HepG2 (cell line): ENCODE data around the gene LNPK. TPM values are rescaled to one million over a fixed set of nuclear protein-coding genes. Genes with fewer than 3 reads are reported as not detected.
A peak's percentile ranks its signal among the peaks of the same experiment; 100 is the strongest.

ENCODE experiments used
- ATAC-seq: fragments of 200-7000 bp; cut with Tn5 transposase; 3 replicates; pipeline ENCODE4 v1.9.1; 2020; ENCODE audit warnings: mild to moderate bottlenecking, moderate library complexity
- BruUV-seq: library from RNA; stranded (reverse); fragments of 400-500 nt; replicated peaks from 2 replicates; lab custom pipeline; 2021; lab: Mats Ljungman, UMichigan
- CTCF ChIA-PET: fragments of 300-600 bp; formaldehyde crosslinking; extraction: SDS; loops from one replicate; lab custom pipeline; 2021; ENCODE audit warnings: low total read pairs, inconsistent platforms, low intra/inter-chr PET ratio; lab: Yijun Ruan, JAX
- POLR2A ChIA-PET: fragments of 350-600 bp; sonication (Branson Sonifier 250); formaldehyde crosslinking; loops from one replicate; lab custom pipeline; 2020; ENCODE audit warnings: antibody characterized with exemption, inconsistent platforms; lab: Yijun Ruan, JAX
- DNase-seq: peaks from one replicate; pipeline ENCODE4 v3.0.0-alpha.2; 2015; ENCODE audit warnings: low spot score
- FAIRE-seq: peaks from 3 replicates; lab custom pipeline; 2011; peaks lifted over from hg19 to GRCh38; lab: Jason Lieb, UNC
- H2AFZ ChIP-seq: one replicate; pipeline ENCODE4 v1.6.1; 2011; ENCODE audit warnings: low read length, inconsistent platforms
- H3K27ac ChIP-seq: fragments of 300-600 bp; 3 replicates; pipeline ENCODE4 v1.8.0; 2011; ENCODE audit warnings: mixed run types, mild to moderate bottlenecking, mixed read lengths, low read length, inconsistent platforms; ENCODE audit not compliant: insufficient read depth; ENCODE audit errors: extremely low read length
- H3K27me3 ChIP-seq, 2 experiments: fragments of 200-600 bp in 1 of 2; 2 replicates in 1 of 2; 3 replicates in 1 of 2; pipeline versions ENCODE4 v1.6.0 to v1.8.0; 2011; ENCODE audit warnings: low read length in 2 of 2, mild to moderate bottlenecking in 2 of 2, moderate library complexity in 2 of 2, inconsistent platforms in 1 of 2; ENCODE audit not compliant: insufficient read depth in 2 of 2, control insufficient read depth in 1 of 2
- H3K36me3 ChIP-seq, 2 experiments: fragments of 200-600 bp in 1 of 2; replicated peaks in 1 of 2; 2 replicates in 1 of 2; 3 replicates in 1 of 2; pipeline versions ENCODE4 v1.5.1 to v1.8.0; 2011; ENCODE audit warnings: low read length in 2 of 2, inconsistent platforms in 1 of 2; ENCODE audit not compliant: insufficient read depth in 2 of 2, control insufficient read depth in 1 of 2
- H3K4me1 ChIP-seq: 2 replicates; pipeline ENCODE4 v1.5.1; 2012; ENCODE audit warnings: low read length, inconsistent platforms; ENCODE audit not compliant: insufficient read depth
- H3K4me2 ChIP-seq: 2 replicates; pipeline ENCODE4 v1.6.0; 2011; ENCODE audit warnings: low read depth, low read length, inconsistent platforms
- H3K4me3 ChIP-seq, 3 experiments: fragments of 200-600 bp in 1 of 3; sonication (generic), shearing (Covaris generic) in 1 of 3; replicated peaks in 1 of 3; 2 replicates each; pipeline ENCODE4 v1.5.1; 2011 to 2016; ENCODE audit warnings: low read length in 3 of 3, inconsistent platforms in 2 of 3, low read depth in 2 of 3, mild to moderate bottlenecking in 2 of 3, control low read depth in 1 of 3, mixed read lengths in 1 of 3; ENCODE audit not compliant: insufficient read depth in 1 of 3
- H3K79me2 ChIP-seq: one replicate; pipeline ENCODE4 v1.6.1; 2011; ENCODE audit warnings: low read length, inconsistent platforms; ENCODE audit not compliant: insufficient read depth
- H3K9ac ChIP-seq: 2 replicates; pipeline ENCODE4 v1.6.0; 2011; ENCODE audit warnings: mild to moderate bottlenecking, low read depth, low read length, inconsistent platforms; ENCODE audit not compliant: insufficient read depth
- H3K9me3 ChIP-seq: 2 replicates; pipeline ENCODE4 v1.5.1; 2012; ENCODE audit warnings: mild to moderate bottlenecking, low read length
- H4K20me1 ChIP-seq: 2 replicates; pipeline ENCODE4 v1.6.0; 2011; ENCODE audit warnings: inconsistent platforms, mild to moderate bottlenecking, low read length, moderate library complexity; ENCODE audit not compliant: insufficient read depth
- EED ChIP-seq: sonication (generic); formaldehyde crosslinking; IDR thresholded peaks from 2 replicates; pipeline ENCODE4 v1.5.0; 2020; ENCODE audit warnings: mild to moderate bottlenecking, missing genetic modification reagents
- FLYWCH1 ChIP-seq: sonication (generic); formaldehyde crosslinking; IDR thresholded peaks from 2 replicates; pipeline ENCODE4 v1.8.1; 2023; ENCODE audit warnings: mild to moderate bottlenecking, missing genetic modification reagents
- HOXA5 ChIP-seq: sonication (generic); formaldehyde crosslinking; IDR thresholded peaks from 2 replicates; pipeline ENCODE4 v1.4.0; 2020; ENCODE audit warnings: missing genetic modification reagents
- KIAA2018 ChIP-seq: sonication (generic); formaldehyde crosslinking; IDR thresholded peaks from 2 replicates; pipeline ENCODE4 v1.5.0; 2020; ENCODE audit warnings: mild to moderate bottlenecking, missing genetic modification reagents, borderline replicate concordance
- KLF9 ChIP-seq: IDR thresholded peaks from 2 replicates; pipeline ENCODE4 v1.6.1; 2016; ENCODE audit warnings: low read depth
- KMT2B ChIP-seq: IDR thresholded peaks from 2 replicates; pipeline ENCODE4 v1.6.1; 2016; ENCODE audit warnings: missing genetic modification reagents, missing compliant biosample characterization
- TP53 ChIP-seq: sonication (generic); formaldehyde crosslinking; conservative IDR thresholded peaks from 2 replicates; pipeline ENCODE4 v1.4.0; 2020; ENCODE audit warnings: missing genetic modification reagents
- TSC22D2 ChIP-seq: sonication (generic); formaldehyde crosslinking; IDR thresholded peaks from 2 replicates; pipeline ENCODE4 v1.5.1; 2020; ENCODE audit warnings: missing genetic modification reagents, mild to moderate bottlenecking, borderline replicate concordance
- ZFP36 ChIP-seq: fragments of 150-350 bp; IDR thresholded peaks from 2 replicates; pipeline ENCODE4 v1.6.1; 2018; ENCODE audit warnings: borderline replicate concordance, low read length, low read depth; ENCODE audit not compliant: partially characterized antibody
- ZHX1 ChIP-seq: sonication (generic); formaldehyde crosslinking; IDR thresholded peaks from 2 replicates; pipeline ENCODE4 v1.8.1; 2022; ENCODE audit warnings: low read depth, mild to moderate bottlenecking, missing genetic modification reagents
- ZNF136 ChIP-seq: sonication (generic); formaldehyde crosslinking; IDR thresholded peaks from 2 replicates; pipeline ENCODE4 v1.8.1; 2022; ENCODE audit warnings: low read depth, mild to moderate bottlenecking, moderate library complexity, missing genetic modification reagents
- ZNF20 ChIP-seq: sonication (generic); formaldehyde crosslinking; IDR thresholded peaks from 2 replicates; pipeline ENCODE4 v1.4.0; 2020; ENCODE audit warnings: mild to moderate bottlenecking, moderate library complexity, missing genetic modification reagents
- ZNF3 ChIP-seq: IDR thresholded peaks from 2 replicates; pipeline ENCODE4 v1.7.0; 2017; ENCODE audit warnings: inconsistent platforms
- ZNF563 ChIP-seq: sonication (generic); formaldehyde crosslinking; IDR thresholded peaks from 2 replicates; pipeline ENCODE4 v1.8.0; 2022; ENCODE audit warnings: mild to moderate bottlenecking, moderate library complexity, missing genetic modification reagents
- WGBS: methylation state at CpG from one replicate; pipeline ENCODE4 v1.1.6; 2017; ENCODE audit warnings: low lambda C conversion rate; 5-methylcytosine and 5-hydroxymethylcytosine counted together
- in situ Hi-C: cut with HindIII; loops from 2 replicates; pipeline ENCODE4 v1.10.0; 2017; ENCODE audit warnings: low pct_unique_long_range_greater_than_20kb; ENCODE audit not compliant: extremely low pct_ligation_motif_present
- intact Hi-C: fragments of 100-400 bp; cut with micrococcal nuclease; formaldehyde crosslinking; loops from one replicate; pipeline ENCODE4 v1.10.0; 2022; ENCODE audit not compliant: unreplicated experiment
- polyA plus RNA-seq, 8 experiments: library from polyadenylated mRNA; depleted of rRNA in 3 of 8; stranded (reverse) in 7 of 8; unstranded in 1 of 8; fragments of >200 nt; fragmentation: Illumina TruSeq in 4 of 8; extraction: Trizol in 4 of 8; gene quantifications; 2 replicates each; pipeline versions ENCODE4 v1.2.1 to v1.2.3, GENCODE V29; 2011 to 2016; ENCODE audit warnings: low read depth in 4 of 8, missing spikeins in 1 of 8, mixed read lengths in 1 of 8; ENCODE audit not compliant: insufficient read depth in 1 of 8
- total RNA-seq, 5 experiments: library from RNA; depleted of rRNA; stranded (reverse); fragments of >200 nt; fragmentation: Illumina TruSeq; extraction: Trizol; gene quantifications; 2 replicates each; pipeline ENCODE4 v1.2.3, GENCODE V29; 2016; ENCODE audit warnings: low read depth in 1 of 5

Gene LNPK
- total and polyA plus RNA-seq, 2 of the 13 experiments (the other 11 are each of a cell fraction or from before 2014, with no cell fraction given): 25.4 to 26.1 TPM

GRCh38 chr2:176020400-176020799 is 18.3 kb upstream of the LNPK start:
- 6% methylated on average over 6 of the region's 6 CpGs for WGBS
- no peak for DNase-seq
- H3K4me3 ChIP-seq: no peak overlapping the region
- 0 out of 2 replicates have a peak, but pooled peaks cover 5% of the 10 kb centered on the region for H3K4me1 ChIP-seq
- H4K20me1 ChIP-seq: no peaks in the 10 kb centered on the region
- ChIA-PET POLR2A (no interaction called here), CTCF (no interaction called here)
- BruUV-seq: no TSS peak
- no peak for FAIRE-seq
- H3K79me2 ChIP-seq: no peaks in the 10 kb centered on the region
- no peaks in the 10 kb centered on the region for H3K36me3 ChIP-seq
- no peak overlapping the region; the same call in 1 of the 2 replicates for H3K4me2 ChIP-seq
- no peaks in the 10 kb centered on the region for H3K9me3 ChIP-seq
- peak; percentile 43; the same call in 2 of the 3 replicates for ATAC-seq
- in situ Hi-C loops (no loop called here), intact Hi-C loops (no loop called here)
- H3K9ac ChIP-seq: no peak overlapping the region
- no peak overlapping the region for H3K27ac ChIP-seq
- peaks cover 0 to 16% of the 10 kb centered on the region in 2 experiments; a peak in 4 of 5 replicates for H3K27me3 ChIP-seq
- H2AFZ ChIP-seq: peak overlapping the region; percentile 22
- TF ChIP-seq TSC22D2 (CRISPR knock-in tag) (no peak), FLYWCH1 (CRISPR knock-in tag) (no peak), KIAA2018 (CRISPR knock-in tag) (no peak), KLF9 (CRISPR knock-in tag) (no peak), ZHX1 (no peak), ZFP36 (no peak), TP53 (CRISPR knock-in tag) (no peak), EED (CRISPR knock-in tag) (no peak), ZNF136 (CRISPR knock-in tag) (no peak), HOXA5 (CRISPR knock-in tag) (no peak), ZNF20 (CRISPR knock-in tag) (no peak), KMT2B (no peak), ZNF3 (CRISPR knock-in tag) (no peak), ZNF563 (CRISPR knock-in tag) (no peak)
